Adrenal gland (tissue), 5 donors: ENCODE measurements around the gene SLC27A3.

Experiments used
- CTCF ChIP-seq, 6 experiments: fragments of 450-650 bp in 4 of 6; fragments of 200-600 bp in 2 of 6; sonication (generic) in 1 of 6; IDR thresholded peaks; 1 replicate in 5 of 6; 2 replicates in 1 of 6; pipeline versions ENCODE4 v1.5.1 to v1.8.0; 2016 to 2021; ENCODE audit warnings: antibody characterized with exemption in 6 of 6, mild to moderate bottlenecking in 2 of 6, moderate library complexity in 1 of 6
- POLR2A ChIP-seq, 2 donors: fragments of 450-650 bp; IDR thresholded peaks; one replicate each; pipeline ENCODE4 v1.6.1; 2017; ENCODE audit warnings: antibody characterized with exemption in 2 of 2, mild to moderate bottlenecking in 2 of 2, moderate library complexity in 1 of 2
- donor health status: DM: no; HTN: no; CAD: no.

- TF ChIP-seq CTCF (IDR thresholded peaks at IDR 0.05) (no peak), POLR2A (IDR thresholded peaks at IDR 0.05) (no peak)
Measured at GRCh38 chr1:153795330-153795837, 20.2 kb downstream of the SLC27A3 start.
